Kidney (tissue), 14 donors: ENCODE results near the gene CSRNP2. TPM values are rescaled to one million over a fixed set of nuclear protein-coding genes. Genes with fewer than 3 reads are reported as not detected.
"Not testable (repeated sequence)": the region's sequence is repeated elsewhere in the genome, so short reads cannot be mapped to it uniquely, and the experiment has no call there.

Experiments
- DNase-seq, 5 donors: peaks; one replicate each; pipeline ENCODE4 v3.0.0-alpha.2; 2013 to 2020
- FAIRE-seq: peaks from 2 replicates; lab custom pipeline; 2012; peaks lifted over from hg19 to GRCh38; lab: Jason Lieb, UNC
- H3K27ac ChIP-seq, 2 donors: one replicate each; pipeline ENCODE4 v1.7.0; 2013; ENCODE audit warnings: low read depth in 2 of 2, low read length in 2 of 2, inconsistent platforms in 1 of 2
- H3K27me3 ChIP-seq: one replicate; pipeline ENCODE4 v1.7.1; 2013; ENCODE audit warnings: low read length, inconsistent platforms; ENCODE audit not compliant: control insufficient read depth, insufficient read depth
- H3K36me3 ChIP-seq, 3 donors: one replicate each; pipeline versions ENCODE4 v1.7.0 to v1.7.1; 2013; ENCODE audit warnings: low read length in 3 of 3, control low read depth in 1 of 3, inconsistent platforms in 1 of 3; ENCODE audit not compliant: insufficient read depth in 3 of 3, control insufficient read depth in 2 of 3
- H3K4me1 ChIP-seq, 3 donors: one replicate each; pipeline versions ENCODE4 v1.7.0 to v1.7.1; 2013; ENCODE audit warnings: low read length in 3 of 3, inconsistent platforms in 1 of 3, low read depth in 1 of 3; ENCODE audit not compliant: control insufficient read depth in 2 of 3, insufficient read depth in 2 of 3
- H3K4me3 ChIP-seq, 3 donors: one replicate each; pipeline versions ENCODE4 v1.7.0 to v1.8.1; 2013; ENCODE audit warnings: low read length in 3 of 3, control low read depth in 1 of 3, inconsistent platforms in 1 of 3
- H3K9ac ChIP-seq, 3 donors: one replicate each; pipeline versions ENCODE4 v1.7.0 to v1.7.1; 2013; ENCODE audit warnings: low read length in 3 of 3, control low read depth in 1 of 3, inconsistent platforms in 1 of 3
- H3K9me3 ChIP-seq, 3 donors: one replicate each; pipeline versions ENCODE4 v1.7.0 to v1.7.1; 2013; ENCODE audit warnings: low read length in 3 of 3, control low read depth in 1 of 3, inconsistent platforms in 1 of 3; ENCODE audit not compliant: control insufficient read depth in 2 of 3, insufficient read depth in 1 of 3
- CTCF ChIP-seq: IDR thresholded peaks from 3 replicates; pipeline ENCODE4 v1.5.1; 2012; ENCODE audit warnings: mild to moderate bottlenecking, moderate library complexity, borderline replicate concordance; ENCODE audit not compliant: insufficient read depth; ENCODE audit errors: extremely low read depth
- intact Hi-C: fragments of 100-400 bp; cut with DNase I; formaldehyde crosslinking; loops from one replicate; pipeline ENCODE4 v1.11.1; 2022
- polyA plus RNA-seq: library from polyadenylated mRNA; stranded (reverse); fragments of 350-450 nt; fragmentation: Illumina TruSeq; extraction: RNeasy Lipid Tissue Mini Kit (QIAGEN cat#74804); gene quantifications from one replicate; pipeline ENCODE4 v1.2.3, GENCODE V29; 2014; ENCODE audit warnings: low read depth, low replicate concordance; ENCODE audit not compliant: insufficient read depth
- total RNA-seq: library from RNA; stranded (reverse); fragmentation: NEBNext Ultra II Directional; extraction: Animal tissue kit (Norgen Biotek cat#: 25700); gene quantifications from one replicate; pipeline ENCODE4 v1.2.1, GENCODE V29; 2021
- donor health status: control.
- donor health status: control.
- donor health status: control.
- donor health status: control.
- donor health status: control.
- donor health status: DM: yes; HTN: yes; CAD: no.
- donor health status: Normal renal cell carcinoma (clear cell type).

The CSRNP2 gene
- total and polyA plus RNA-seq, 2 donors from 2014 or later, result 8.5 to 29.6 TPM

- no peak overlapping the region for H3K9ac ChIP-seq
- H3K27me3 ChIP-seq, result no peaks in the 10 kb centered on the region
- intact Hi-C loops, result no loop called here
- no peak overlapping the region for H3K4me3 ChIP-seq
- no peaks in the 10 kb centered on the region for H3K9me3 ChIP-seq
- no peaks in the 10 kb centered on the region for H3K36me3 ChIP-seq
- peaks cover 0 to 8% (median 5%) of the 10 kb centered on the region in 3 donors for H3K4me1 ChIP-seq
- DNase-seq, result no peak
- no peak overlapping the region for H3K27ac ChIP-seq
- no peak for FAIRE-seq
- no peak for TF ChIP-seq CTCF
Observed at GRCh38 chr12:51081421-51081820, 2.0 kb downstream of the CSRNP2 start.

- intact Hi-C loops, result no loop called here
- Histone ChIP-seq H3K4me3 (no peak overlapping the region), H3K27ac (no peak overlapping the region), H3K9ac (no peak overlapping the region), H3K4me1 (peaks cover 0 to 14% (median 5%) of the 10 kb centered on the region in 3 donors), H3K9me3 (no peaks in the 10 kb centered on the region), H3K27me3 (no peaks in the 10 kb centered on the region), H3K36me3 (no peaks in the 10 kb centered on the region)
- DNase-seq, result no peak
- TF ChIP-seq CTCF, result no peak
- no peak for FAIRE-seq
Observed at GRCh38 chr12:51080136-51080535, 3.3 kb downstream of the CSRNP2 start.

- peaks cover 0 to 14% (median 5%) of the 10 kb centered on the region in 3 donors for H3K4me1 ChIP-seq
- H3K4me3 ChIP-seq, H3K27me3 ChIP-seq, H3K9me3 ChIP-seq, intact Hi-C loops, FAIRE-seq, H3K9ac ChIP-seq, H3K36me3 ChIP-seq, DNase-seq, H3K27ac ChIP-seq: not testable (repeated sequence)
Observed at GRCh38 chr12:51078866-51079265, 4.5 kb downstream of the CSRNP2 start.

GRCh38 chr12:51078346-51078745 is 5.0 kb downstream of the CSRNP2 start:
- H3K36me3 ChIP-seq, DNase-seq, intact Hi-C loops, H3K9me3 ChIP-seq, FAIRE-seq, H3K27ac ChIP-seq, H3K9ac ChIP-seq, H3K4me3 ChIP-seq, H3K27me3 ChIP-seq: not testable (repeated sequence)
- H3K4me1 ChIP-seq, result peaks cover 0 to 14% (median 5%) of the 10 kb centered on the region in 3 donors

- FAIRE-seq (no peak), DNase-seq (no peak)
- Histone ChIP-seq H3K9me3 (no peaks in the 10 kb centered on the region), H3K27ac (no peak overlapping the region), H3K27me3 (no peaks in the 10 kb centered on the region), H3K4me3 (no peak overlapping the region), H3K36me3 (peaks cover 0 to 3% (median 0%) of the 10 kb centered on the region in 3 donors), H3K9ac (no peak overlapping the region), H3K4me1 (peaks cover 0 to 14% (median 5%) of the 10 kb centered on the region in 3 donors)
- TF ChIP-seq CTCF, result no peak
- intact Hi-C loops, result no loop called here
Observed at GRCh38 chr12:51077930-51078329, 5.5 kb downstream of the CSRNP2 start.
